Measurements from ENCODE around the gene RFX2. TPM values are rescaled to one million over a fixed set of nuclear protein-coding genes. Genes with fewer than 3 reads are reported as not detected.

RFX2 gene
- total RNA-seq, 1 experiment from 2014 or later = 4.6 TPM

- no peak for TF ChIP-seq RELA (CRISPR knock-in tag; IDR thresholded peaks at IDR 0.05; ENCODE audit: borderline replicate concordance)
- TF ChIP-seq, protein P1, sequence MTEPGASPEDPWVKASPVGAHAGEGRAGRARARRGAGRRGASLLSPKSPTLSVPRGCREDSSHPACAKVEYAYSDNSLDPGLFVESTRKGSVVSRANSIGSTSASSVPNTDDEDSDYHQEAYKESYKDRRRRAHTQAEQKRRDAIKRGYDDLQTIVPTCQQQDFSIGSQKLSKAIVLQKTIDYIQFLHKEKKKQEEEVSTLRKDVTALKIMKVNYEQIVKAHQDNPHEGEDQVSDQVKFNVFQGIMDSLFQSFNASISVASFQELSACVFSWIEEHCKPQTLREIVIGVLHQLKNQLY (CRISPR knock-in tag; IDR thresholded peaks at IDR 0.05) = no peak
- TF ChIP-seq, protein P2, sequence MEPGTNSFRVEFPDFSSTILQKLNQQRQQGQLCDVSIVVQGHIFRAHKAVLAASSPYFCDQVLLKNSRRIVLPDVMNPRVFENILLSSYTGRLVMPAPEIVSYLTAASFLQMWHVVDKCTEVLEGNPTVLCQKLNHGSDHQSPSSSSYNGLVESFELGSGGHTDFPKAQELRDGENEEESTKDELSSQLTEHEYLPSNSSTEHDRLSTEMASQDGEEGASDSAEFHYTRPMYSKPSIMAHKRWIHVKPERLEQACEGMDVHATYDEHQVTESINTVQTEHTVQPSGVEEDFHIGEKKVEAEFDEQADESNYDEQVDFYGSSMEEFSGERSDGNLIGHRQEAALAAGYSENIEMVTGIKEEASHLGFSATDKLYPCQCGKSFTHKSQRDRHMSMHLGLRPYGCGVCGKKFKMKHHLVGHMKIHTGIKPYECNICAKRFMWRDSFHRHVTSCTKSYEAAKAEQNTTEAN (CRISPR knock-in tag; IDR thresholded peaks at IDR 0.05) = no peak
These were observed 154.0 kb downstream of the RFX2 start (continued) for GRCh38 chr19:5956323-5956722.

- ATAC-seq (no peak), DNase-seq (ENCODE audit: low spot score) (no peak)
- Mint-ChIP-seq H3K4me1 (peaks cover 88% of the 10 kb centered on the region), H3K36me3 (no peaks in the 10 kb centered on the region), H3K9me3 (no peaks in the 10 kb centered on the region), H3K27ac (no peak overlapping the region), H3K4me3 (no peak overlapping the region), H3K27me3 (ENCODE audit: low read depth) (no peaks in the 10 kb centered on the region)
- TF ChIP-seq AR (CRISPR knock-in tag; IDR thresholded peaks at IDR 0.05) = no peak
- no peak for TF ChIP-seq ATF1 (CRISPR knock-in tag; IDR thresholded peaks at IDR 0.05)
- TF ChIP-seq NFE2L1 (CRISPR knock-in tag; IDR thresholded peaks at IDR 0.05) = no peak
- TF ChIP-seq, protein P3, sequence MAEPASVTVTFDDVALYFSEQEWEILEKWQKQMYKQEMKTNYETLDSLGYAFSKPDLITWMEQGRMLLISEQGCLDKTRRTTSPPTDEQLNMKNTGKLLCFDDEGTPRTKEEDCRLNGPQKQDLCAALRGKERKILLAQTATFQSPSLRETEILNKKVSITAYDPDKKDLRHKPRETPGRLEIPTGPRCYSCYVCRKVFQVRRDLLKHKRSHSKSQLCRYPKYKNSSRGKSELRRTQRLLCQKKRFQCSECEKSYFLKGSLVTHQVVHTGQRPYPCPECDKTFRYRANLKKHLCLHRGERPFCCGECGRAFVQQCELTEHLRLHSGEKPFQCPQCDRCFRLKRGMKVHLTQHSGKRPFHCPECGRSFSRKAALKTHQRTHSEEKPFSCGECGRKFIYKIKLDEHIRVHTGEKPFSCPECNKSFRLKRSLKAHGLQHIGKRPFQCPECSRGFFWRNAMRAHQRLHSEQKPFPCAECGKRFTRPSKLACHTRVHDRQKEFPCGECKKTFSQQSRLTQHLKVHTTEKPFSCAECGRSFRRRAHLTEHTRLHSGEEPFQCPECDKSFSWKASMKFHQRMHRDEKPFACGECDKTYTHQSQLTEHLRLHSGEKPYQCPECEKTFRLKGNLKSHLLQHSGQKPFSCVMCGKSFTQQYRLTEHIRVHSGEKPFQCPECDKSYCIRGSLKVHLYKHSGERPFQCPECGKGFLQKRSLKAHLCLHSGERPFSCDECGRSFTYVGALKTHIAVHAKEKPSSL (CRISPR knock-in tag; conservative IDR thresholded peaks at IDR 0.05) = no peak
- no peak for TF ChIP-seq IRF2 (CRISPR knock-in tag; IDR thresholded peaks at IDR 0.05; ENCODE audit: borderline replicate concordance, low read depth)
- TF ChIP-seq NFATC4 (CRISPR knock-in tag; IDR thresholded peaks at IDR 0.05) = no peak
- TF ChIP-seq NR2C2 (CRISPR knock-in tag; IDR thresholded peaks at IDR 0.05) = no peak
- CTCF ChIA-PET = interaction anchor here (1.0 to 5.2 kb wide), 3 partner anchors 13 to 152 kb away, joined by 3 to 41 read pairs (median 10); no protein-coding TSS in a partner anchor
- POLR2A ChIA-PET = no interaction called here
These were observed 154.7 kb downstream of the RFX2 start for GRCh38 chr19:5955636-5955935.

DNA sequence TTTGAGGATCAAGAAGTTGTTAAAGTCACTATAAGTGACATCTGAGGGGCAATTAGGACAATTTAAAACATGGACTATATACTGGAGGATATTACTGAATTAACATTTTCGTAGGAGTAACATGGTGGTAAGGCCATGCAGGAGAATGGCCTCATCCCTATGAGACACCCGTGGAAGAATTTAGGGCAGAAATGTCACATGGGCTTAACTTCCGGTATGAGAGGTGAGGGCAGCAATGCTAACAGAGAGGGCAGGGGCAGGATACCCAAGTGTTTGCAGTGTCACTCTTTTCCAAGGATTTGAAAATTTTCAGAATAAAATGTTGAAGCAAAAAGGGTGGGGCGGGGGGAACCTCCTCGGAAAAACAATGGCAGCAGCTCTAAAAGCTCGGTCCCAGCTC lies 156.0 kb downstream of the RFX2 start:
- H3K36me3 Mint-ChIP-seq = no peaks in the 10 kb centered on the region
- 0 out of 2 replicates have a peak overlapping the region, but pooled peaks have one; percentile 6 for H3K4me3 Mint-ChIP-seq
- peaks cover 95% of the 10 kb centered on the region for H3K4me1 Mint-ChIP-seq
- DNase-seq (ENCODE audit: low spot score) = no peak
- no peaks in the 10 kb centered on the region for H3K9me3 Mint-ChIP-seq
- no peaks in the 10 kb centered on the region; the same call in 1 of the 2 replicates for H3K27me3 Mint-ChIP-seq (ENCODE audit: low read depth)
- CTCF ChIA-PET = interaction anchor here (0.9 to 9.0 kb wide), 3 partner anchors 14 to 150 kb away, joined by 4 to 95 read pairs (median 10); no protein-coding TSS in a partner anchor
- H3K27ac Mint-ChIP-seq = peak overlapping the region; percentile 88
- ATAC-seq = no peak
- POLR2A ChIA-PET = no interaction called here
- TF ChIP-seq, protein P4, sequence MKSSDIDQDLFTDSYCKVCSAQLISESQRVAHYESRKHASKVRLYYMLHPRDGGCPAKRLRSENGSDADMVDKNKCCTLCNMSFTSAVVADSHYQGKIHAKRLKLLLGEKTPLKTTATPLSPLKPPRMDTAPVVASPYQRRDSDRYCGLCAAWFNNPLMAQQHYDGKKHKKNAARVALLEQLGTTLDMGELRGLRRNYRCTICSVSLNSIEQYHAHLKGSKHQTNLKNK (CRISPR knock-in tag; IDR thresholded peaks at IDR 0.05) = no peak
- TF ChIP-seq EMX1 (CRISPR knock-in tag; IDR thresholded peaks at IDR 0.05) (no peak), RORB (CRISPR knock-in tag; IDR thresholded peaks at IDR 0.05) (no peak), SP1 (CRISPR knock-in tag; conservative IDR thresholded peaks at IDR 0.05) (no peak), MYBL2 (CRISPR knock-in tag; IDR thresholded peaks at IDR 0.05) (no peak), ZNF263 (CRISPR knock-in tag; IDR thresholded peaks at IDR 0.05; ENCODE audit: low read depth) (no peak), ZNF671 (CRISPR knock-in tag; IDR thresholded peaks at IDR 0.05) (no peak)
- TF ChIP-seq, protein P5, sequence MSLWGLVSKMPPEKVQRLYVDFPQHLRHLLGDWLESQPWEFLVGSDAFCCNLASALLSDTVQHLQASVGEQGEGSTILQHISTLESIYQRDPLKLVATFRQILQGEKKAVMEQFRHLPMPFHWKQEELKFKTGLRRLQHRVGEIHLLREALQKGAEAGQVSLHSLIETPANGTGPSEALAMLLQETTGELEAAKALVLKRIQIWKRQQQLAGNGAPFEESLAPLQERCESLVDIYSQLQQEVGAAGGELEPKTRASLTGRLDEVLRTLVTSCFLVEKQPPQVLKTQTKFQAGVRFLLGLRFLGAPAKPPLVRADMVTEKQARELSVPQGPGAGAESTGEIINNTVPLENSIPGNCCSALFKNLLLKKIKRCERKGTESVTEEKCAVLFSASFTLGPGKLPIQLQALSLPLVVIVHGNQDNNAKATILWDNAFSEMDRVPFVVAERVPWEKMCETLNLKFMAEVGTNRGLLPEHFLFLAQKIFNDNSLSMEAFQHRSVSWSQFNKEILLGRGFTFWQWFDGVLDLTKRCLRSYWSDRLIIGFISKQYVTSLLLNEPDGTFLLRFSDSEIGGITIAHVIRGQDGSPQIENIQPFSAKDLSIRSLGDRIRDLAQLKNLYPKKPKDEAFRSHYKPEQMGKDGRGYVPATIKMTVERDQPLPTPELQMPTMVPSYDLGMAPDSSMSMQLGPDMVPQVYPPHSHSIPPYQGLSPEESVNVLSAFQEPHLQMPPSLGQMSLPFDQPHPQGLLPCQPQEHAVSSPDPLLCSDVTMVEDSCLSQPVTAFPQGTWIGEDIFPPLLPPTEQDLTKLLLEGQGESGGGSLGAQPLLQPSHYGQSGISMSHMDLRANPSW (CRISPR knock-in tag; conservative IDR thresholded peaks at IDR 0.05; ENCODE audit: low read depth) = no peak
- TF ChIP-seq, protein P6, sequence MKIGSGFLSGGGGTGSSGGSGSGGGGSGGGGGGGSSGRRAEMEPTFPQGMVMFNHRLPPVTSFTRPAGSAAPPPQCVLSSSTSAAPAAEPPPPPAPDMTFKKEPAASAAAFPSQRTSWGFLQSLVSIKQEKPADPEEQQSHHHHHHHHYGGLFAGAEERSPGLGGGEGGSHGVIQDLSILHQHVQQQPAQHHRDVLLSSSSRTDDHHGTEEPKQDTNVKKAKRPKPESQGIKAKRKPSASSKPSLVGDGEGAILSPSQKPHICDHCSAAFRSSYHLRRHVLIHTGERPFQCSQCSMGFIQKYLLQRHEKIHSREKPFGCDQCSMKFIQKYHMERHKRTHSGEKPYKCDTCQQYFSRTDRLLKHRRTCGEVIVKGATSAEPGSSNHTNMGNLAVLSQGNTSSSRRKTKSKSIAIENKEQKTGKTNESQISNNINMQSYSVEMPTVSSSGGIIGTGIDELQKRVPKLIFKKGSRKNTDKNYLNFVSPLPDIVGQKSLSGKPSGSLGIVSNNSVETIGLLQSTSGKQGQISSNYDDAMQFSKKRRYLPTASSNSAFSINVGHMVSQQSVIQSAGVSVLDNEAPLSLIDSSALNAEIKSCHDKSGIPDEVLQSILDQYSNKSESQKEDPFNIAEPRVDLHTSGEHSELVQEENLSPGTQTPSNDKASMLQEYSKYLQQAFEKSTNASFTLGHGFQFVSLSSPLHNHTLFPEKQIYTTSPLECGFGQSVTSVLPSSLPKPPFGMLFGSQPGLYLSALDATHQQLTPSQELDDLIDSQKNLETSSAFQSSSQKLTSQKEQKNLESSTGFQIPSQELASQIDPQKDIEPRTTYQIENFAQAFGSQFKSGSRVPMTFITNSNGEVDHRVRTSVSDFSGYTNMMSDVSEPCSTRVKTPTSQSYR (CRISPR knock-in tag; IDR thresholded peaks at IDR 0.05) = no peak

Data from WTC11 (cell line).